ENCODE data around the gene EPHB1.

The EPHB1 gene

DNA sequence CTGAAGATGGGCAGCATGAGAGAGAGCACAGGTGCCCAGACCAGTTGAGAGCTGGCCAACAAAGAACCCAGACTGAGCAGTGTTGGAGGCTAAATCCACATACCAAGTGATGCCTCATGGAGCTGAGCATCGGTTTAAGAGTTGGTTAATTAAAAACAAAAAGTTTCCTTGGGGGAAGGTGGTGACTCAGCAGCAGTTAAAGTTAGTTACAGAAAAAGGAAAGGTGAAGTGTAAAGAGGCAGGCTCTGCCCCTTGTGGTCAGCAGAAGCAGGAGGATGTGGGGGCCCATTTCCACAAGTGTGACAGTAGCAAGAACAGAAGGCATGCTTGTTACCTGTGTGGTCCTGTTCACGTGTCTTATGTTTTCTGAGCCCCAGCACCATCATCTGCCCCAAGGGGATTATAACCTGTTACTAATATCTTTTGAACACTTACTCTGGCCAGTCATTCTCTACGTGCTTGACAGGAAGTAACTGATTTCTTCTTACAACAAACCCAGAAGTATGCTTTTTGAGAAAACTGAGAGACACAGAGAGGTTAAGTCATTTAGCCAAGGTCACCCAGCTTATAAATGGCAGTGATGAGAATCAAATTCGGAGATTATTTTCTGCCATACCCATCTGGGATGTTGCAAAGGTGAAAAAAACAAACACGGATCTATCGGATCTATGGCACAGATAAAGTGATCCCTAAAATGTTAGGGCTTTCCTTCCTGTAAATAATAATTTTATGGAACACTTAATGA is 91.0 kb downstream of the EPHB1 start:
- DNase-seq, result no peak

GRCh38 chr3:134886991-134887390 is 91.9 kb downstream of the EPHB1 start:
- DNase-seq, result no peak

- DNase-seq, result no peak
Observed at GRCh38 chr3:134887536-134887935, 92.5 kb downstream of the EPHB1 start.

GRCh38 chr3:134892326-134892725 is 97.3 kb downstream of the EPHB1 start:
- no peak for DNase-seq

DNA sequence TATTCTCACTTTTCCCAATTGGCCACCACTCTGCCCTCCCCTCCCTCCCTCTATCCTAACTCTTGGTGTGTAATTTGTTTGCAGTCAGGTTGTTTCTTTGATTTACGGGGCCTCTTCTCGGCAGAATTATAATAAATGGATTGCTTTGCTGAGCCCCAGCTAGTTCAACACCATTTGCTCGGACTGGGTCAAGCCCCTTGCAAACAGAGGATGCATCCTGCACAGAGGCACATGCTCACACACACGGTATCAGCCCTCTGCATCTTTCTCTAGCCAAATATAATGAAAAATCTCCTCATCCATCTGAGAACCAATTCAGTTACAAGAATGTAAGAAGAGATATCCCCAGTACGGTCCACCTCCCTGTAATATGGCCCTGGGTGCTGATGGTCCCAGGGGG is 97.7 kb downstream of the EPHB1 start:
- DNase-seq, result no peak

DNA sequence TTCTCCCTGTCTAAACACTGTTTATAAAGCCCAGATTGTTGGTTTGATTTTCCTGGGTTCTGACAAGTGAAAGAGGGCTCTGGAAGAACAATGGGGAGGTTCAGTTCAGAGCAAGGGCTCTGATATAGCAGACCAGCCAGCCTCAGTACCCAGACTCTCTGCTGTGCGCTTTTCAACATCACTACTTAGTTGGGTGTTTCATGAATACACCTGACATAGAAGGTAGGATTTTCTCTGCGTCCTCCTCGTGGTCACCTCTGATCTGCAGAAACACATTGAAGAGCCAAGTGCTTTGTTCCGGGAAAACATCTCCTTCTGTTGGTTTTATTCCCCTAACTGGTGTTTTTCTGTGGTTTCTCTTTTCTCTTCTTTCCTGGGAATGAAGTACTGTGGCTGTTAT is 99.5 kb downstream of the EPHB1 start:
- no peak for DNase-seq

GRCh38 chr3:134895181-134895580 is 100.1 kb downstream of the EPHB1 start:
- no peak for DNase-seq

- no peak for DNase-seq
Observed at GRCh38 chr3:134896141-134896540, 101.1 kb downstream of the EPHB1 start.

GRCh38 chr3:134896696-134897095 is 101.6 kb downstream of the EPHB1 start:
- no peak for DNase-seq

- DNase-seq, result no peak
Observed at GRCh38 chr3:134897391-134898141, 102.5 kb downstream of the EPHB1 start.

- DNase-seq, result no peak
Observed at GRCh38 chr3:134898181-134898754, 103.2 kb downstream of the EPHB1 start.

GRCh38 chr3:134899786-134900185 is 104.7 kb downstream of the EPHB1 start:
- no peak for DNase-seq

DNA sequence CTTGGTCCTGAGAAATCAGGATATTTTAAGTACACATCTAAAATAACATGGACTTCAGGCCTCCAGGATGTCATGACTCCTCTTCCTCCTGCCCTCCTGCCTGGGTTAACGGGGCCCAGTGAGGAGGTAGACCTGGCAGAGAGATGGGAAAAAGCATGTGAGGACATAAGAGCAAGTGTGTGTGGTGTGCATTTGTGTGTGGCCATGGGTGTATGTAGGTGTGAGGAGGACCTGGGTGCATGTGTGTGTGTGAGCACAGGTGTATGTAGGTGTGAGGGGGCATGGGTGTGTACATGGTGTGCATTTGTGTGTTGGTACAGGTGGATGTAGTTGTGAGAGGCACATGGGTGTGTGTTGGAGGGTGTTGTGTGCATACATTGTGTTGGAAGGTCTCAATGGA is 105.4 kb downstream of the EPHB1 start:
- no peak for DNase-seq

- no peak for DNase-seq
Observed at GRCh38 chr3:134901461-134901860, 106.4 kb downstream of the EPHB1 start.

DNA sequence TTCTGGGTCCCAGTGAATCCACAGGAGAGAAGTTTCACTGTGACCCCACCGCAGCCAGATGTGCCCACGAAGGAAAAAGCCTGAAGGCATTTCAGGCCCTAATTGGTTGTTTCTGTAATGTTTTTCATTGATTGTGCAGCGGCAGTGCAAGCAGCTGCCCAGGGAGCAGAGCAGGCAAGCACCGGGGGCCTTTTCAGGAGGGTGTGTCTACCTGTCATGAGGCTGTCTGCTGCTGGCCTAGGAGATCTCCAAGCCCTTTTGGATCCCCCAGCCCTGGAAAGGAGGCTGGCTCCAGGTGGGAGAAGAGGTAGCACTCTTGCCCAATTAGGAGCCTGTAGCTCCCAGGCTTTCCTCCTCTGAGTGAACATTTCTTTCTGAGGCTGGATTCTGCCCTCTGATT is 108.8 kb downstream of the EPHB1 start:
- no peak for DNase-seq

DNA sequence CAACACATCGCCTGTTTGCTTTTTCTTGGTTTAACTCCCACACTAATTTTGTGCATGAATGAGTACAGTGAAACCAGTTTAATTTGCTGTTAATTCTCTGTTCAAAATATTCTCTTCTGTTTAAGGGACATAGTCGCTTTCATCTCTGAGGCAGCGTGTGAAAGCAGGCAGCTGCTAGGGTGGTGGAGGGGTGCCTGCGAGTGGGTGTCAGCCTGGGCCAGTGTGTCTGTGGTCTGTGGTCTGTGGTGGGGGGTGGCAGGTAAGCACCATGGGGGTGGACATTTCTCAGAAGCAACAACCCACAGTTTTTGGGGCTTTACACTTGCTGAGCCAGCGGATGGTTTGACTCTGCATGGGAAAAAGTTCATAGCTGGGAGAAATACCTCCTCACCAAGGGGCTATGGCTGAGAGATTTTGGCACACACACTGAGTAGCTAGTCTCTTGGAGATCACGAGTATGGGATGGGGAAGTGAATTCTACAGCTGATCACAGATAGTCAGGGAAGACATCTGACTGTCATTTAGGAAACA is 109.2 kb downstream of the EPHB1 start:
- no peak for DNase-seq

DNA sequence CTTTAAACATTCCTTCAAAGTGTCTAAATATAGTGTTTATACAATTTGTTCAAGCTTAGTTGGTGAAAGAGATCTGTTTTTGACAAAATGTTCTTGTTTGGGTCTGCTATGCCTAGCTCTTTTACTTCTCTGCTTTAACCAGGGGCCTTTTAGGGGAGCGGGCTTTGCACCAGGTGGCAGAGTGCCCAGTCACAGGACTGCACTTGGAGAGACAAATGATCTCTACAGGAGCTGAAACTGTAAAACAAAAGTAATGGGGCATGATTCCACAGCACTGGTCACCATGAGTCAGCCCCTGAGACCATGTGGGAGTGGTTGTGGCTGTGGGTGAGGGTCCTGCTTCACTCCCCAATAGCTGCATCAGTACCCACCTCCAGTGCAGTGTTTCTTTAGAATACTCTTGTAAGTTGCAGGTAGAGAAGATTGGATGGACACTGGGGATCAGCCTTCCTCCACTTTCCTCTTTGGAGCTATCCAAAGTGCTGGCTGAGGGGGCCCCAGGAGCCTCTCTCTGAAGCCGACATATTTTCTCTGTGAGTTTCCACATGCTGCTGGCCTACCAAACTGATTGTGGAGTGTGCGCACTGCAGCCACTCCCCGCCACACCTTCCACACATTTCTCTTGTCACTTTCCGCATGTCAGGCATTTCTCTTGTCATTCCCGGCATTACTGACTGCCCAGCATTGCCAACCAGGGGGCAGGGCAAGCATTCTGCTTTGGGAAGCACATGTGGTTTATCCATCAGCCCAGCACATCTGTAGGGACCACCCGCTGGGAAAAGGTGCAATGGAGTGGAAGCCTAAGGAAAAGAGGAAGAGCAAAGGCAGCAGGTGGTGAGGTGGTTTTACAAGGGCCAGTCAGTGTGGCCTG is 110.0 kb downstream of the EPHB1 start:
- peak; percentile 46 for DNase-seq

GRCh38 chr3:134905647-134905935 is 110.5 kb downstream of the EPHB1 start:
- DNase-seq, result no peak

DNA sequence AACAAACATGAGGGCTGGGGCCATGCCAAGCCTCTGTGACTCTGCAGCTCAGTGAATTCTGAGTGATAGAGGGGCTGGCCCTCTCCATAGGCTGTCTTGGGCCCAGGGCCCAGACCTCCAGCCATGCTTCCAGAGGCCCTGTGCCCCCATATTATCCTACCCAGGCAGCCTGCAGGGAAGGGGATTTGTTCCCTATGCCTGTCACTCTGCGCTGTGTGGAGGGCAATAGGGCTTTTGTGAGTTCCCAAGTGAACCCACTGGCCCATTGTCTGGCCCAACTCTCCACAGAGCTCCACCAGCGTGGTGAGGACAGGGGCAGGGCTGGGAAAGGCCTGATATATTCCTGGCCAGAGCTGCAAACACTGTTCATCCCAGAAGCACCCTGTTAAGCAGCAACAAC is 113.2 kb downstream of the EPHB1 start:
- DNase-seq, result no peak

DNA sequence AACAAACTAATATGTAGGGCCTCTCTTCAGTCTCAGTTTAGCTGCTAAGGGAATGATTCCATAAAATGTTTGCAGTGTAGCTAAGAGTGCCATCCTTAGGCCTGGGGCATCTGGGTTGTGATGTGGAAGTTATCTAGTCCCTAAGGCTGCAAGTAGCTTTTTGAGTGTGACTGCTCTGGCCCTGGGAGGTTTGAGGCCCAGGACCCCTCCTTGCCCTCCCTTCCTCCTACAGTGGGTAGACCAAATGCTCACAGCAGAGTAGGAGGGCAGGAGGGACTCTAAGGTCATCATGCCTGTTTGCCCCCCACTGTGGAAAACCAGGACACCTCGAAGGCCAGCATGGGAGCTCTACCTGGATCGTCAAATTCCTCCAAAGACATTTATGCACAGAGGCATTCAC is 115.0 kb downstream of the EPHB1 start:
- no peak for DNase-seq

DNA sequence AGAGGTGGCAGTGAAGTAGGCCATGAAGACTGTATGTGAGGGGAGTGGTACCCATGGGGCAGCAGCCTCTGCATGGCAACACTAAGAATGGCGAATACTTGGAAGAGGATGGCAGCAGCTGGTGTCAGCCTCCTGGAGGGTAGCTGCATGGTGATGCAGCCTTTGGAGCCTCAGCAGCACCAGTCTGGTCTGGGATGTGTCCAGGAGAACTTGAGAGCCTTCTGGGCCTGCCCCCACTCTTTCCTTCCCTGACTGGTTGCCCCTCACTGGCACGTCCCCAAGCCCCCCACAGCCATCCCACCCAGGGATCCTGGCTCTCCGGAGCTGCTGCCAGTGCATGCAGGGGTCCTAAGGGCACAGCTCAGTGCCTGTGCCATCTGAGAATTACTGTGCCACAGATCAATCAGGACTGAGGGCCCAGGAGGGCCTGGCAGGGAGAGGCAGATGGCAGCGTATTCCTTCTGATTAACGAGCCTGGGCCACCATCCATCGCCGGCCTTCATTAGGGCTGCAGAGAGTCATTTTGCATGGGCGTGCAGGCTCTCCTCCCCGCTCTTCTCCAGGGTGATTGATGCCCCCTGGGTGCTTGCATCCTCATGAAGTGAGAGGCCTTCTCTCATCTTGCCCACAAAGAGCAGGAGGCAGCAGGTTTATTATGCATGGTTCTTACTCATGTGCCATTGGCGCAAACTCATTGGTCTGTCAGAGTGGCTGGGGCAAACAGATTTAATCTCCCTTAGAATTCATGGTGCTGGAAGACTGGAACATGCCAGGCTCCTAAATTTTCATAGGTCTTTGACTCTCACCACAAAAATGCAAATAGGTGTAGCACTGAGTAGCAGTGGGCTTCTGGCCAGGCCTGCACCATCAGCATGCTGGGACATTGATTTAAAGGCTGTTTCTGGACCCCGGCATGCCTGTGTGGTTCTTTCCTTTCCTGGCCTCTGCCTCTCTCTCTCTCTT is 116.8 kb downstream of the EPHB1 start:
- DNase-seq, result no peak
